ENCODE data around the gene PAK6. TPM values are rescaled to one million over a fixed set of nuclear protein-coding genes. Genes with fewer than 3 reads are reported as not detected.
A peak's percentile ranks its signal among the peaks of the same experiment; 100 is the strongest.

The PAK6 gene
- total RNA-seq, 1 donor from 2014 or later: 0.40 TPM

DNA sequence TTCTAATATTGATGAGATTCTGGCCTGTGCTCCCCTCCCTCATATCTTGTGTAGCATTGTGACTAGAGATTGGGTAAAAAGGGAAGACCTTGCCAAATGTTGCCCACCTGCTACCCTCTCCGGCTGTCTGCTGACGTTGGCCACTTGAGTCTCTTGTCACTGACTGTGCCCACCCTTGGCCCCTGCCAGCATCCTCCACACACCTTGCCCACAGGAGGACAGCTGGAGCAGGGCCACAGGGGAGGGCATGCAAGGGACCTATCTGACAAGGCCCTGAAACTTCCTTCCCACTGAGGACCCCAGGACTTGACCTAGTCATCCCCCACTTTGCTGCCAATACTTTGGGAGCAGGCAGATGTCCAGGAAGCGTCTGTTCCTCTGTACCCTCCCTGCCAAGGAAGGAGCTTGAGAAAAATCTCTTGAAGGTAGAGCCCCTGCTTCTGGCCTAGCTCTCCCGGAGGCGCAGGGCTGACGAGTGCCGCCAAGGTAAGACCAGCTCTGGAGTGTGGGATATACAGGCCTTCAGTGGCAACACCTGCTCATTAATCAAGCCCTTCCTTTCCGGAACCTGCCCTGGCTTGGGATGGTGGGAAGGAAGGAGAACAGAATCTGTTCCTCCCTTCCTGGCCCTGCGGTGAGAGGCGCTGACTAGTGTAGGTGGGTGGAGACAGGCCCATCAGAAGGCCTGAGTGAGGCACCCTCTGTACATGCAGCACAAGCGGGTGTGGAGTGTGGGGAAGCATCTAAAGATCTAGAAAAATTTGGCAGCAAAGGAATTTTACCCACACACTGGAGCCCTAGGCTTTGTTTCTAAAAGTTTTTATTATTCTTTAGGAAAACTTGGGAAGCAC, 4.9 kb upstream of the PAK6 start:
- Mint-ChIP-seq H3K27ac (no peak overlapping the region), H3K27me3 (no peaks in the 10 kb centered on the region), H3K36me3 (ENCODE audit: low read depth) (no peaks in the 10 kb centered on the region), H3K9me3 (no peaks in the 10 kb centered on the region), H3K4me3 (no peak overlapping the region), H3K4me1 (peaks cover 30% of the 10 kb centered on the region)
- intact Hi-C loops (cut with micrococcal nuclease): no loop called here
- no peak for ATAC-seq (ENCODE audit: low read depth)
- TF ChIP-seq, protein P1, sequence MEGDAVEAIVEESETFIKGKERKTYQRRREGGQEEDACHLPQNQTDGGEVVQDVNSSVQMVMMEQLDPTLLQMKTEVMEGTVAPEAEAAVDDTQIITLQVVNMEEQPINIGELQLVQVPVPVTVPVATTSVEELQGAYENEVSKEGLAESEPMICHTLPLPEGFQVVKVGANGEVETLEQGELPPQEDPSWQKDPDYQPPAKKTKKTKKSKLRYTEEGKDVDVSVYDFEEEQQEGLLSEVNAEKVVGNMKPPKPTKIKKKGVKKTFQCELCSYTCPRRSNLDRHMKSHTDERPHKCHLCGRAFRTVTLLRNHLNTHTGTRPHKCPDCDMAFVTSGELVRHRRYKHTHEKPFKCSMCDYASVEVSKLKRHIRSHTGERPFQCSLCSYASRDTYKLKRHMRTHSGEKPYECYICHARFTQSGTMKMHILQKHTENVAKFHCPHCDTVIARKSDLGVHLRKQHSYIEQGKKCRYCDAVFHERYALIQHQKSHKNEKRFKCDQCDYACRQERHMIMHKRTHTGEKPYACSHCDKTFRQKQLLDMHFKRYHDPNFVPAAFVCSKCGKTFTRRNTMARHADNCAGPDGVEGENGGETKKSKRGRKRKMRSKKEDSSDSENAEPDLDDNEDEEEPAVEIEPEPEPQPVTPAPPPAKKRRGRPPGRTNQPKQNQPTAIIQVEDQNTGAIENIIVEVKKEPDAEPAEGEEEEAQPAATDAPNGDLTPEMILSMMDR (IDR thresholded peaks at IDR 0.05): no peak
- DNase-seq: no peak
- POLR2A ChIA-PET: no interaction called here
- CTCF ChIA-PET: no interaction called here

DNA sequence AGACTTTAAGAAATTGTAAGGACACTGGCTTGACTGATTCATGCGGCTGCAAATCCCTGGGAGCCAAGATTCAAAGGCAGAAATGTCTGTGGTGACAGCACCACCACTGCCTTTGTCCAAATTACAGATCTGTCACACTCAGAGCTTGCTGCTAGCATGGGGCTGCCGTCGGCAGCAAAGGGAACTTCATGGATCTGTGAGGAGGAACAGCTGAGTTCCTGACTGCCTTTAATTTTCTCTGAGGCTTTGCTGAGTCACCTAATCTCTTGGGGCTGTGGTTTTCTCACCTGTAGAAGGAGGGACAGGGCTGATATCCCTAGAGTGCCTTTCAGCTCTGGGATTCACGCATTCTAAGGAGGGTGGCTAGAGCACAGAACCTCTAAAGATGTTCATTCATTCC, 4.1 kb upstream of the PAK6 start:
- Mint-ChIP-seq H3K4me1 (peaks cover 36% of the 10 kb centered on the region), H3K27ac (peak overlapping the region; percentile 72), H3K9me3 (no peaks in the 10 kb centered on the region), H3K36me3 (ENCODE audit: low read depth) (no peaks in the 10 kb centered on the region), H3K27me3 (peaks cover 6% of the 10 kb centered on the region), H3K4me3 (no peak overlapping the region)
- ChIA-PET POLR2A (no interaction called here), CTCF (no interaction called here)
- TF ChIP-seq, protein P1 (IDR thresholded peaks at IDR 0.05): no peak
- no peak for ATAC-seq (ENCODE audit: low read depth)
- no peak for DNase-seq
- intact Hi-C loops (cut with micrococcal nuclease): loop anchor here (5.0 kb wide), 1 partner anchor 38 kb away; no protein-coding TSS in a partner anchor

DNA sequence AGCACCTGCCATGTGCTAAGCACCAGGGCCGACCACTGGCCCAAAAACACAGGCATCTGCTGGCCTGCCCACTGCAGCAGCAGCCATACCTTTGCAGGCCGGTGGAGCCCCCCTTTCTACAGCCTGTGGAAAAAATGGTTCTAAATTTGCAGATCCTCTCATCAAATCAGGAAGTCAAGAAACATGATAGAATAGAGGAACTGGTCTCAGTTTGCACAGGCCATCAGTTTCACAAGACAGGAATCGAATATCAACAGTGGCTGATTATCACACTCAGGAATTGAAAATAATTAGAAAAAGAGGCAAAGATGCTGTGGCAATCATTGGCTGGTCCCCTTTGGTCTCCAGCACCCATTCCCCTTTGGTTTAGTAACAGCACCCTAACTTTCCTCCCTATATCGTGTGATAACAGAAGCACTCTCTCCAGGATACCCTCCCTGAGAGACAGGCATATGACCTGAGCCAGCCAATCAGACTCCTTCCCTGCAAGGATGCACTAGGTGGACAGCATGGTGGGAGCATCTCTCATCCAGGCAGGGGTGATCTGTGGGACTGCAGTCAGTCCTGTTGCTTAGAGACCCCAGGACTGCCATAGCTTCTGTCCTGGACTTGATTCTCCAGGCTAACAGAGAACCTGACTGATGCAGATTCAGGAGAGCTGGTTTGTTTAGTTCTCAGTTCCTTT, 3.5 kb upstream of the PAK6 start:
- Mint-ChIP-seq H3K36me3 (ENCODE audit: low read depth) (no peaks in the 10 kb centered on the region), H3K4me3 (peak overlapping the region; percentile 11), H3K27ac (peak overlapping the region; percentile 72), H3K9me3 (no peaks in the 10 kb centered on the region), H3K4me1 (peaks cover 37% of the 10 kb centered on the region), H3K27me3 (peaks cover 11% of the 10 kb centered on the region)
- no peak for DNase-seq
- peak; percentile 69 for ATAC-seq (ENCODE audit: low read depth)
- TF ChIP-seq, protein P1 (IDR thresholded peaks at IDR 0.05): no peak
- intact Hi-C loops (cut with micrococcal nuclease): loop anchor here (5.0 kb wide), 1 partner anchor 37 kb away; no protein-coding TSS in a partner anchor
- CTCF ChIA-PET: interaction anchor here (0.9 kb wide), 1 partner anchor 15 kb away, joined by 3 read pairs; no protein-coding TSS in a partner anchor
- POLR2A ChIA-PET: interaction anchor here (0.5 kb wide), 1 partner anchor 167 kb away, joined by 3 read pairs; no protein-coding TSS in a partner anchor

DNA sequence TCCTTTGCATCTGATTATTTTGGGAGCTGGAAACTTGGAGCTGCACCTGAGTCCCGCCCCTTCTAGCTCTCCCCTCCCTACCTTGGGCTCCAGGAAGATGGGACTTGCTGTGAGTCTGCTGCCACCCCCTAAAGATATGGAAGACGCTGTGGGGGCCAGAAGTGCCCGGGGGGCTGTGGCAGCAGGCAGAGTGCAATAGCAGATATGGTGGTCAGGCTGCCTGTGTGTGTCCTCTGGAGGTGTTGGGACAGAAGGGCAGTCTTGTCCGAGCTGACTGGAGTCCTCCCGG, 485 bp downstream of the PAK6 start:
- Mint-ChIP-seq H3K4me3 (peak overlapping the region; percentile 26), H3K4me1 (peaks cover 35% of the 10 kb centered on the region), H3K36me3 (ENCODE audit: low read depth) (no peaks in the 10 kb centered on the region), H3K27me3 (peaks cover 12% of the 10 kb centered on the region), H3K27ac (no peak overlapping the region), H3K9me3 (no peaks in the 10 kb centered on the region)
- TF ChIP-seq, protein P1 (IDR thresholded peaks at IDR 0.05): no peak
- DNase-seq (no peak), ATAC-seq (ENCODE audit: low read depth) (no peak)
- ChIA-PET POLR2A (interaction anchor here (0.6 to 1.4 kb wide), 7 partner anchors 9 to 538 kb away, joined by 3 to 4 read pairs (median 3); no protein-coding TSS in a partner anchor), CTCF (interaction anchor here (0.7 to 2.3 kb wide), 4 partner anchors 23 to 105 kb away, joined by 3 to 10 read pairs (median 6); no protein-coding TSS in a partner anchor)
- intact Hi-C loops (cut with micrococcal nuclease): loop anchor here (5.0 kb wide), 1 partner anchor 33 kb away; no protein-coding TSS in a partner anchor

Measured in activated B cell treated with CpG ODN at 0.5 μM for 24 hours (primary cell).